NB4 (cell line): ENCODE measurements around the gene GALNT9.

ENCODE experiments used
- DNase-seq: peaks from one replicate; pipeline ENCODE4 v3.0.0; 2010; ENCODE audit warnings: low read depth
- H3K4me3 ChIP-seq: one replicate; pipeline ENCODE4 v1.5.1; 2011; ENCODE audit warnings: mild to moderate bottlenecking, low read depth, low read length, moderate library complexity
- CTCF ChIP-seq: IDR thresholded peaks from one replicate; pipeline ENCODE4 v1.5.1; 2012; ENCODE audit warnings: low read depth, low read length
- MAX ChIP-seq: IDR thresholded peaks from 2 replicates; pipeline ENCODE4 v1.6.1; 2011; ENCODE audit warnings: low read depth, low read length
- MYC ChIP-seq: IDR thresholded peaks from 2 replicates; pipeline ENCODE4 v1.6.1; 2011; ENCODE audit warnings: low read depth, low read length
- POLR2A ChIP-seq: IDR thresholded peaks from 2 replicates; pipeline ENCODE4 v1.6.1; 2011; ENCODE audit warnings: mild to moderate bottlenecking; ENCODE audit not compliant: insufficient read length; ENCODE audit errors: extremely low read depth

Gene GALNT9

GRCh38 chr12:132178801-132179401 is 150.5 kb downstream of the GALNT9 start:
- TF ChIP-seq MYC (peak; percentile 40; the same call in 1 of the 2 replicates), CTCF (no peak), MAX (peak; percentile 17; the same call in 1 of the 2 replicates), POLR2A (no peak)
- DNase-seq, result peak; percentile 61
- H3K4me3 ChIP-seq, result no peak overlapping the region

- TF ChIP-seq CTCF, result no peak
- no peak for TF ChIP-seq POLR2A
- TF ChIP-seq MYC, result no peak
- H3K4me3 ChIP-seq, result peak overlapping the region; percentile 32
- peak; percentile 86 for DNase-seq
Observed at GRCh38 chr12:132178316-132178715, 151.1 kb downstream of the GALNT9 start.

- H3K4me3 ChIP-seq, result no peak overlapping the region
Observed at GRCh38 chr12:132176920-132177551, 152.4 kb downstream of the GALNT9 start.

GRCh38 chr12:132176385-132176919 is 152.9 kb downstream of the GALNT9 start:
- DNase-seq, result no peak
- H3K4me3 ChIP-seq, result no peak overlapping the region
- TF ChIP-seq MAX, result no peak
- no peak for TF ChIP-seq MYC
- no peak for TF ChIP-seq CTCF
- no peak for TF ChIP-seq POLR2A

More at GRCh38 chr12:132176920-132177551, 152.4 kb downstream of the GALNT9 start:
- no peak for DNase-seq
- no peak for TF ChIP-seq MAX

GRCh38 chr12:132175496-132176384 is 153.6 kb downstream of the GALNT9 start:
- no peak for TF ChIP-seq MAX
- no peak for TF ChIP-seq CTCF
- no peak for TF ChIP-seq MYC
- TF ChIP-seq POLR2A, result no peak
- H3K4me3 ChIP-seq, result no peak overlapping the region
- DNase-seq, result no peak
